Stimulated activated CD4-positive, alpha-beta T cell treated with anti-CD3 and anti-CD28 coated beads, Interleukin-12 subunit alpha, Interleukin-12 subunit beta, amount 100 ng/mL, for 4 hours (primary cell): ENCODE measurements around the gene CTCF.
A peak's percentile ranks its signal among the peaks of the same experiment; 100 is the strongest.

ENCODE experiments used
- DNase-seq: peaks from one replicate; pipeline ENCODE4 v3.0.0-alpha.2; 2020

Gene CTCF

GRCh38 chr16:67654403-67654911 lies 92.1 kb downstream of the CTCF start:
- DNase-seq: no peak

GRCh38 chr16:67655363-67655762 lies 93.0 kb downstream of the CTCF start:
- DNase-seq: no peak

GRCh38 chr16:67656344-67657016 lies 94.2 kb downstream of the CTCF start:
- no peak for DNase-seq

GRCh38 chr16:67657017-67657608 lies 94.8 kb downstream of the CTCF start:
- no peak for DNase-seq

GRCh38 chr16:67657751-67658518 lies 95.6 kb downstream of the CTCF start:
- no peak for DNase-seq

- no peak for DNase-seq
Measured at GRCh38 chr16:67658849-67659674, 96.7 kb downstream of the CTCF start.

GRCh38 chr16:67659675-67660563 lies 97.6 kb downstream of the CTCF start, which contains the start of gene ACD:
Gene ACD (minus strand): TSS chr16:67660260. CDS start chr16:67660220, 40 bp downstream.
- DNase-seq: peak; percentile 95

GRCh38 chr16:67660564-67661028 lies 98.3 kb downstream of the CTCF start, which contains the start of gene PARD6A:
Gene PARD6A (plus strand): TSS chr16:67660960. CDS start chr16:67661039, 79 bp downstream.
- DNase-seq: peak; percentile 92

GRCh38 chr16:67661101-67661761 lies 98.9 kb downstream of the CTCF start:
- no peak for DNase-seq

GRCh38 chr16:67661886-67662652 lies 99.7 kb downstream of the CTCF start:
- no peak for DNase-seq

GRCh38 chr16:67662653-67663010 lies 100.3 kb downstream of the CTCF start:
- DNase-seq: no peak

- DNase-seq: no peak
Measured at GRCh38 chr16:67663151-67663876, 101.0 kb downstream of the CTCF start.

GRCh38 chr16:67663877-67664222 lies 101.5 kb downstream of the CTCF start:
- DNase-seq: no peak

- no peak for DNase-seq
Measured at GRCh38 chr16:67664258-67664657, 101.9 kb downstream of the CTCF start.

- no peak for DNase-seq
Measured at GRCh38 chr16:67664871-67665270, 102.5 kb downstream of the CTCF start.

- no peak for DNase-seq
Measured at GRCh38 chr16:67665598-67665997, 103.3 kb downstream of the CTCF start.

- DNase-seq: no peak
Measured at GRCh38 chr16:67666032-67666551, 103.8 kb downstream of the CTCF start.

GRCh38 chr16:67666559-67667452 lies 104.5 kb downstream of the CTCF start, which contains the start of the genes C16orf86 and ENKD1:
Gene C16orf86 (plus strand): TSS chr16:67666814. CDS start chr16:67666971, 157 bp downstream.
Gene ENKD1 (minus strand): TSS chr16:67666750. CDS start chr16:67666442, 308 bp downstream.
- peak; percentile 74 for DNase-seq
